SK-N-SH (cell line): ENCODE measurements around the gene CD83. TPM values are rescaled to one million over a fixed set of nuclear protein-coding genes. Genes with fewer than 3 reads are reported as not detected.

ENCODE experiments used
- CTCF ChIA-PET: fragments of 300-600, 350-600 bp; formaldehyde crosslinking; extraction: SDS; loops from one replicate; lab custom pipeline; 2021; lab: Yijun Ruan, JAX
- POLR2A ChIA-PET: fragments of 350-600 bp; sonication (Branson Sonifier 250); formaldehyde crosslinking; extraction: SDS; loops from one replicate; lab custom pipeline; 2020; ENCODE audit warnings: antibody characterized with exemption, inconsistent platforms; lab: Yijun Ruan, JAX
- DNase-seq: peaks from one replicate; pipeline ENCODE4 v3.0.0; 2012
- H2AFZ ChIP-seq: fragments of 200-600 bp; sonication (generic); 2 replicates; pipeline ENCODE4 v1.8.1; 2016; ENCODE audit warnings: antibody characterized with exemption, mild to moderate bottlenecking, low read depth
- H3F3A ChIP-seq: fragments of 200-600 bp; sonication (generic); replicated peaks from 2 replicates; pipeline ENCODE3; 2016; ENCODE audit warnings: antibody characterized with exemption, mild to moderate bottlenecking; ENCODE audit not compliant: insufficient read depth
- H3K27ac ChIP-seq, 2 experiments: fragments of 200-500 bp in 1 of 2; fragments of 200-600 bp in 1 of 2; sonication (Bioruptor generic) in 1 of 2; sonication (generic), shearing (Covaris generic) in 1 of 2; 2 replicates each; pipeline versions ENCODE4 v1.5.1 to v1.6.1; 2014 to 2016; ENCODE audit warnings: low read depth in 2 of 2, inconsistent platforms in 1 of 2, low read length in 1 of 2, mild to moderate bottlenecking in 1 of 2, mixed read lengths in 1 of 2
- H3K27me3 ChIP-seq: fragments of 200-600 bp; sonication (generic), shearing (Covaris generic); 2 replicates; pipeline ENCODE4 v1.6.1; 2016; ENCODE audit warnings: mixed run types; ENCODE audit not compliant: insufficient read depth
- H3K36me3 ChIP-seq, 2 experiments: fragments of 200-500 bp in 1 of 2; fragments of 200-600 bp in 1 of 2; sonication (Bioruptor generic) in 1 of 2; sonication (generic) in 1 of 2; replicated peaks in 1 of 2; 2 replicates each; pipeline versions ENCODE3 to v1.5.1; 2014 to 2016; ENCODE audit warnings: low read length in 1 of 2, mild to moderate bottlenecking in 1 of 2; ENCODE audit not compliant: insufficient read depth in 2 of 2, control insufficient read depth in 1 of 2
- H3K4me1 ChIP-seq, 2 experiments: fragments of 200-500 bp in 1 of 2; fragments of 200-600 bp in 1 of 2; sonication (Bioruptor generic) in 1 of 2; sonication (generic), shearing (Covaris generic) in 1 of 2; 2 replicates each; pipeline versions ENCODE4 v1.5.1 to v1.6.1; 2014 to 2016; ENCODE audit warnings: low read depth in 1 of 2, low read length in 1 of 2, mixed run types in 1 of 2; ENCODE audit not compliant: insufficient read depth in 2 of 2, control insufficient read depth in 1 of 2
- H3K4me2 ChIP-seq: fragments of 200-600 bp; sonication (generic), shearing (Covaris generic); 2 replicates; pipeline ENCODE4 v1.6.1; 2017; ENCODE audit warnings: mixed run types
- H3K4me3 ChIP-seq, 2 experiments: fragments of 200-500 bp in 1 of 2; fragments of 200-600 bp in 1 of 2; sonication (Bioruptor generic) in 1 of 2; sonication (generic), shearing (Covaris generic) in 1 of 2; 2 replicates each; pipeline versions ENCODE4 v1.5.1 to v1.8.1; 2014 to 2016; ENCODE audit warnings: low read depth in 2 of 2, inconsistent platforms in 1 of 2, low read length in 1 of 2, mild to moderate bottlenecking in 1 of 2, mixed read lengths in 1 of 2, moderate library complexity in 1 of 2
- H3K79me2 ChIP-seq: fragments of 200-600 bp; sonication (generic); 2 replicates; pipeline ENCODE4 v1.8.1; 2017; ENCODE audit warnings: mild to moderate bottlenecking; ENCODE audit not compliant: insufficient read depth
- H3K9ac ChIP-seq: fragments of 200-600 bp; sonication (generic); 2 replicates; pipeline ENCODE4 v1.6.1; 2017; ENCODE audit warnings: mixed run types
- H3K9me2 ChIP-seq: fragments of 200-600 bp; sonication (generic); 2 replicates; pipeline ENCODE4 v1.6.1; 2017; ENCODE audit warnings: mixed run types
- H3K9me3 ChIP-seq: fragments of 200-600 bp; sonication (generic); 2 replicates; pipeline ENCODE4 v1.6.1; 2017; ENCODE audit warnings: mixed run types, mild to moderate bottlenecking, moderate library complexity
- H4K20me1 ChIP-seq: fragments of 200-600 bp; sonication (generic); 2 replicates; pipeline ENCODE4 v1.6.1; 2017; ENCODE audit warnings: mild to moderate bottlenecking, mixed run types; ENCODE audit not compliant: insufficient read depth
- FOXJ3 ChIP-seq: sonication (generic); formaldehyde crosslinking; IDR thresholded peaks from 2 replicates; pipeline ENCODE4 v1.5.1; 2020; ENCODE audit warnings: mild to moderate bottlenecking, missing genetic modification reagents
- GABPA ChIP-seq: IDR thresholded peaks from 2 replicates; pipeline ENCODE4 v1.4.0; 2012; ENCODE audit warnings: low read depth, mild to moderate bottlenecking
- MEF2A ChIP-seq: IDR thresholded peaks from 2 replicates; pipeline ENCODE4 v1.4.0; 2012; ENCODE audit warnings: low read depth, borderline replicate concordance
- NRF1 ChIP-seq: IDR thresholded peaks from 2 replicates; pipeline ENCODE4 v1.6.1; 2012; ENCODE audit warnings: low read depth, mild to moderate bottlenecking, low read length
- RCOR1 ChIP-seq: fragments of 150-350 bp; IDR thresholded peaks from 2 replicates; pipeline ENCODE4 v1.6.1; 2017; ENCODE audit warnings: antibody characterized with exemption, low read length
- RFX5 ChIP-seq: IDR thresholded peaks from 2 replicates; pipeline ENCODE4 v1.6.1; 2012; ENCODE audit warnings: mild to moderate bottlenecking, improper control_type of control experiment, low read length
- SIN3A ChIP-seq: IDR thresholded peaks from 2 replicates; pipeline ENCODE4 v1.6.1; 2012; ENCODE audit warnings: low read depth, mild to moderate bottlenecking, low read length, moderate library complexity, borderline replicate concordance
- YY1 ChIP-seq: IDR thresholded peaks from 2 replicates; pipeline ENCODE4 v1.4.0; 2012; ENCODE audit warnings: low read depth, mild to moderate bottlenecking
- WGBS: methylation state at CpG from one replicate; pipeline ENCODE4 v1.1.6; 2017; ENCODE audit warnings: low lambda C conversion rate; 5-methylcytosine and 5-hydroxymethylcytosine counted together
- polyA plus RNA-seq, 3 experiments: library from polyadenylated mRNA; depleted of rRNA; stranded (reverse); fragments of >200 nt; gene quantifications; 2 replicates each; pipeline ENCODE4 v1.2.3, GENCODE V29; 2012
- TF ChIP-seq, protein P1 (sequence below): fragments of 150-350 bp; IDR thresholded peaks from 2 replicates; pipeline ENCODE4 v1.6.1; 2016; ENCODE audit warnings: mild to moderate bottlenecking, low read depth, low read length
- TF ChIP-seq, protein P2 (sequence below): fragments of 150-350 bp; IDR thresholded peaks from 2 replicates; pipeline ENCODE4 v1.6.1; 2017; ENCODE audit warnings: antibody characterized with exemption, low read length, low read depth, borderline replicate concordance

CD83 gene
- polyA plus RNA-seq, 1 of the 3 experiments (the other 2 are of a cell fraction), result 2.0 TPM

GRCh38 chr6:14091339-14091978 lies 26.1 kb upstream of the CD83 start:
- no peak overlapping the region for H3K9ac ChIP-seq
- H3K36me3 ChIP-seq, result no peaks in the 10 kb centered on the region
- no peak overlapping the region for H3K4me3 ChIP-seq
- TF ChIP-seq RFX5 (no peak), MEF2A (no peak), YY1 (no peak), GABPA (no peak), NRF1 (no peak)
- TF ChIP-seq, protein P1, sequence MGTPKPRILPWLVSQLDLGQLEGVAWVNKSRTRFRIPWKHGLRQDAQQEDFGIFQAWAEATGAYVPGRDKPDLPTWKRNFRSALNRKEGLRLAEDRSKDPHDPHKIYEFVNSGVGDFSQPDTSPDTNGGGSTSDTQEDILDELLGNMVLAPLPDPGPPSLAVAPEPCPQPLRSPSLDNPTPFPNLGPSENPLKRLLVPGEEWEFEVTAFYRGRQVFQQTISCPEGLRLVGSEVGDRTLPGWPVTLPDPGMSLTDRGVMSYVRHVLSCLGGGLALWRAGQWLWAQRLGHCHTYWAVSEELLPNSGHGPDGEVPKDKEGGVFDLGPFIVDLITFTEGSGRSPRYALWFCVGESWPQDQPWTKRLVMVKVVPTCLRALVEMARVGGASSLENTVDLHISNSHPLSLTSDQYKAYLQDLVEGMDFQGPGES, result no peak
- TF ChIP-seq, protein P2, sequence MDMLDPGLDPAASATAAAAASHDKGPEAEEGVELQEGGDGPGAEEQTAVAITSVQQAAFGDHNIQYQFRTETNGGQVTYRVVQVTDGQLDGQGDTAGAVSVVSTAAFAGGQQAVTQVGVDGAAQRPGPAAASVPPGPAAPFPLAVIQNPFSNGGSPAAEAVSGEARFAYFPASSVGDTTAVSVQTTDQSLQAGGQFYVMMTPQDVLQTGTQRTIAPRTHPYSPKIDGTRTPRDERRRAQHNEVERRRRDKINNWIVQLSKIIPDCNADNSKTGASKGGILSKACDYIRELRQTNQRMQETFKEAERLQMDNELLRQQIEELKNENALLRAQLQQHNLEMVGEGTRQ, result no peak
- H3F3A ChIP-seq, result no peaks in the 10 kb centered on the region
- DNase-seq, result no peak
- no peak overlapping the region for H2AFZ ChIP-seq
- ChIA-PET CTCF (no interaction called here), POLR2A (no interaction called here)
- H3K9me2 ChIP-seq, result no peaks in the 10 kb centered on the region
- H3K27me3 ChIP-seq, result no peaks in the 10 kb centered on the region; the same call in 1 of the 2 replicates
- no peaks in the 10 kb centered on the region for H3K9me3 ChIP-seq
- H3K79me2 ChIP-seq, result no peaks in the 10 kb centered on the region
- H4K20me1 ChIP-seq, result no peaks in the 10 kb centered on the region
- H3K4me1 ChIP-seq, result no peaks in the 10 kb centered on the region
- H3K27ac ChIP-seq, result no peak overlapping the region
- H3K4me2 ChIP-seq, result no peak overlapping the region
- WGBS, result 37% methylated on average over 4 of the region's 4 CpGs

GRCh38 chr6:14092316-14092715 lies 25.3 kb upstream of the CD83 start:
- 67% methylated on average over 3 of the region's 3 CpGs for WGBS
- CTCF ChIA-PET, result interaction anchor here (0.9 to 1.1 kb wide), 2 partner anchors 15 to 47 kb away, joined by 3 read pairs; no protein-coding TSS in a partner anchor
- POLR2A ChIA-PET, result no interaction called here

More at GRCh38 chr6:14092316-14092715, 25.3 kb upstream of the CD83 start:
- Histone ChIP-seq H3K27me3 (no peaks in the 10 kb centered on the region; the same call in 1 of the 2 replicates), H3K9ac (no peak overlapping the region), H3K36me3 (no peaks in the 10 kb centered on the region), H3K9me2 (no peaks in the 10 kb centered on the region), H3K27ac (no peak overlapping the region), H4K20me1 (no peaks in the 10 kb centered on the region), H3K4me1 (no peaks in the 10 kb centered on the region), H3K79me2 (no peaks in the 10 kb centered on the region), H2AFZ (no peak overlapping the region), H3K4me2 (no peak overlapping the region), H3K9me3 (no peaks in the 10 kb centered on the region), H3K4me3 (no peak overlapping the region), H3F3A (no peaks in the 10 kb centered on the region)
- TF ChIP-seq NRF1 (no peak), SIN3A (no peak), RCOR1 (no peak), GABPA (no peak), YY1 (no peak), FOXJ3 (CRISPR knock-in tag) (no peak)
- TF ChIP-seq, protein P2, result no peak
- DNase-seq, result no peak
